Natural killer cell (primary cell): Measurements from ENCODE around the gene PUM1. TPM values are rescaled to one million over a fixed set of nuclear protein-coding genes. Genes with fewer than 3 reads are reported as not detected.
A peak's percentile ranks its signal among the peaks of the same experiment; 100 is the strongest.

Source experiments
- ATAC-seq, 3 donors: fragments of 150-1000 bp in 2 of 3; fragments of 200-7000 bp in 1 of 3; cut with Tn5 transposase; 1 replicate in 1 of 3; 2 replicates in 2 of 3; pipeline ENCODE4 v1.10.0; 2021; ENCODE audit warnings: mild to moderate bottlenecking in 2 of 3, moderate library complexity in 2 of 3
- DNase-seq, 2 donors: peaks; one replicate each; pipeline versions ENCODE4 v3.0.0 to v3.0.0-alpha.2; 2013 to 2021; ENCODE audit warnings: mixed read lengths in 1 of 2
- H3K27ac ChIP-seq: one replicate; pipeline ENCODE4 v1.5.1; 2013; ENCODE audit warnings: mild to moderate bottlenecking, low read length
- H3K27me3 ChIP-seq: one replicate; pipeline ENCODE4 v1.6.1; 2013; ENCODE audit warnings: low read length; ENCODE audit not compliant: control insufficient read depth, insufficient read depth
- H3K36me3 ChIP-seq: one replicate; pipeline ENCODE4 v1.6.1; 2013; ENCODE audit warnings: low read length; ENCODE audit not compliant: control insufficient read depth, insufficient read depth
- H3K4me1 ChIP-seq: one replicate; pipeline ENCODE4 v1.6.1; 2013; ENCODE audit warnings: low read length; ENCODE audit not compliant: control insufficient read depth, insufficient read depth
- H3K4me3 ChIP-seq: one replicate; pipeline ENCODE4 v1.5.1; 2013; ENCODE audit warnings: low read length
- H3K9me3 ChIP-seq: one replicate; pipeline ENCODE4 v1.6.1; 2013; ENCODE audit warnings: low read length; ENCODE audit not compliant: control insufficient read depth, insufficient read depth
- H3K27ac Mint-ChIP-seq, 2 donors: one replicate each; pipeline ENCODE4 v1.8.0; 2022; ENCODE audit warnings: mild to moderate bottlenecking in 2 of 2, mixed read lengths in 2 of 2, moderate library complexity in 1 of 2
- H3K27me3 Mint-ChIP-seq, 2 donors: one replicate each; pipeline ENCODE4 v1.8.0; 2022; ENCODE audit warnings: low read depth in 2 of 2, mixed read lengths in 2 of 2
- H3K36me3 Mint-ChIP-seq: one replicate; pipeline ENCODE4 v1.8.0; 2022; ENCODE audit warnings: mixed read lengths
- H3K4me1 Mint-ChIP-seq, 2 donors: one replicate each; pipeline ENCODE4 v1.8.0; 2022; ENCODE audit warnings: mixed read lengths in 2 of 2
- H3K4me3 Mint-ChIP-seq: one replicate; pipeline ENCODE4 v1.8.0; 2022; ENCODE audit warnings: mild to moderate bottlenecking, moderate library complexity, mixed read lengths
- H3K9me3 Mint-ChIP-seq, 2 donors: one replicate each; pipeline ENCODE4 v1.8.0; 2022; ENCODE audit warnings: mixed read lengths in 2 of 2
- WGBS: methylation state at CpG from one replicate; pipeline ENCODE4 v1.1.7; 2013; ENCODE audit warnings: missing lambda C conversion rate; ENCODE audit not compliant: insufficient coverage; 5-methylcytosine and 5-hydroxymethylcytosine counted together
- intact Hi-C: fragments of 100-400 bp; cut with micrococcal nuclease; formaldehyde crosslinking; loops from one replicate; pipeline ENCODE4 v1.14.2; 2022
- total RNA-seq, 4 donors: library from RNA; stranded (reverse); fragments of 120-200 nt in 1 of 4; gene quantifications; one replicate each; pipeline versions ENCODE4 v1.2.3 to v1.2.4, GENCODE V29; 2013 to 2022
- TF ChIP-seq, protein P1 (sequence below): fragments of 200-600 bp; IDR thresholded peaks from one replicate; pipeline ENCODE4 v1.8.0; 2022; ENCODE audit warnings: antibody characterized with exemption

The PUM1 gene
- total RNA-seq, 3 donors from 2014 or later (not counting 1 experiment from before 2014, with no cell fraction given), result 193 to 209 (median 202) TPM

DNA sequence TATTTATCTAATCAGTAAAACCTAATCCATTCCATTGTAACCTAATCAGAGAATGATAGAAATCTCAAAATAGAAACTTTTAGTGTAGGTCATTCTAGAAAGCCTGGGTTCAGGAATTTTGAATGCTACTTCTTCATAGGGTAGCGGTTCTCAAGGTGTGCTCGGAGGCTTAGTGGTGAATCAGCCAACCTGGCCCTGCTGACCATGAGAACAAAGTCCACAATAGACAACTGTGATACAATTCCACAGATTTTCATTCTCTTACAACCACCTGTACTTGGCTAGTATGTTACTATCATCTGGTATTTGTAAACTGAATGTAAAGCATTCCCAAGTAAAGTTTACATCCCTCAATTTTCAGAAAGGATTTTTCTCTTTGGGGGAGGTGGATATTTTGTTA lies 7.5 kb upstream of the PUM1 start:
- TF ChIP-seq, protein P1, sequence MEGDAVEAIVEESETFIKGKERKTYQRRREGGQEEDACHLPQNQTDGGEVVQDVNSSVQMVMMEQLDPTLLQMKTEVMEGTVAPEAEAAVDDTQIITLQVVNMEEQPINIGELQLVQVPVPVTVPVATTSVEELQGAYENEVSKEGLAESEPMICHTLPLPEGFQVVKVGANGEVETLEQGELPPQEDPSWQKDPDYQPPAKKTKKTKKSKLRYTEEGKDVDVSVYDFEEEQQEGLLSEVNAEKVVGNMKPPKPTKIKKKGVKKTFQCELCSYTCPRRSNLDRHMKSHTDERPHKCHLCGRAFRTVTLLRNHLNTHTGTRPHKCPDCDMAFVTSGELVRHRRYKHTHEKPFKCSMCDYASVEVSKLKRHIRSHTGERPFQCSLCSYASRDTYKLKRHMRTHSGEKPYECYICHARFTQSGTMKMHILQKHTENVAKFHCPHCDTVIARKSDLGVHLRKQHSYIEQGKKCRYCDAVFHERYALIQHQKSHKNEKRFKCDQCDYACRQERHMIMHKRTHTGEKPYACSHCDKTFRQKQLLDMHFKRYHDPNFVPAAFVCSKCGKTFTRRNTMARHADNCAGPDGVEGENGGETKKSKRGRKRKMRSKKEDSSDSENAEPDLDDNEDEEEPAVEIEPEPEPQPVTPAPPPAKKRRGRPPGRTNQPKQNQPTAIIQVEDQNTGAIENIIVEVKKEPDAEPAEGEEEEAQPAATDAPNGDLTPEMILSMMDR, result no peak
- H3K27me3 Mint-ChIP-seq, result no peaks in the 10 kb centered on the region
- Histone ChIP-seq H3K36me3 (no peaks in the 10 kb centered on the region), H3K27ac (no peak overlapping the region), H3K4me1 (no peaks in the 10 kb centered on the region), H3K27me3 (no peaks in the 10 kb centered on the region), H3K4me3 (no peak overlapping the region), H3K9me3 (no peaks in the 10 kb centered on the region)
- no peak overlapping the region for H3K4me3 Mint-ChIP-seq
- 100% methylated on average over 2 of the region's 2 CpGs for WGBS
- H3K36me3 Mint-ChIP-seq, result no peaks in the 10 kb centered on the region
- H3K9me3 Mint-ChIP-seq, result no peaks in the 10 kb centered on the region
- DNase-seq, result no peak
- no peak for ATAC-seq
- no peak overlapping the region for H3K27ac Mint-ChIP-seq
- no peaks in the 10 kb centered on the region for H3K4me1 Mint-ChIP-seq
- intact Hi-C loops, result no loop called here

GRCh38 chr1:31072304-31072746 lies 6.8 kb upstream of the PUM1 start:
- Mint-ChIP-seq H3K27me3 (no peaks in the 10 kb centered on the region), H3K36me3 (no peaks in the 10 kb centered on the region), H3K4me3 (no peak overlapping the region), H3K4me1 (no peaks in the 10 kb centered on the region), H3K9me3 (no peaks in the 10 kb centered on the region), H3K27ac (no peak overlapping the region)
- Histone ChIP-seq H3K27ac (no peak overlapping the region), H3K4me1 (no peaks in the 10 kb centered on the region), H3K27me3 (no peaks in the 10 kb centered on the region), H3K36me3 (no peaks in the 10 kb centered on the region), H3K4me3 (no peak overlapping the region), H3K9me3 (no peaks in the 10 kb centered on the region)
- TF ChIP-seq, protein P1, result no peak
- 72% methylated on average over 4 of the region's 4 CpGs for WGBS
- ATAC-seq (no peak), DNase-seq (no peak)
- intact Hi-C loops, result no loop called here

DNA sequence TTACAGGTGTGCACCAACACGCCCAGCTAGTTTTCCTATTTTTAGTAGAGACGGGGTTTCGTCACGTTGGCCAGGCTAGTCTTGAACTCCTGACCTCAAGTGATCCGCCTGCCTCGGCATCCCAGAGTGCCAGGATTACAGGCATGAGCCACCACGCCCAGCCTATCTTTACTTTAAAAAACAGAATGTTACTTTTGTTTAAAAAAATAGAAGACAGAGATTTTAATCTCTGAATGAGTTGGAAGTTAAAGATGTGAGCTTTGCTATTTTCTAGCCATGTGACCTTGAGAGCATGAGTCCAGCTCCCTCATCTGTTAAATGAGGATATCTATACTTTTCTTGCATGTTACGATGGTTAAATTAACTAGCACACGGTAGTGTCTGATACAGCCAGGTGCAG lies 3.9 kb upstream of the PUM1 start:
- H3K4me1 Mint-ChIP-seq, result peaks cover 12 to 21% of the 10 kb centered on the region in 2 donors
- peaks cover 5% of the 10 kb centered on the region for H3K4me1 ChIP-seq
- WGBS, result 89% methylated on average over 8 of the region's 9 CpGs
- TF ChIP-seq, protein P1, result no peak
- DNase-seq, result no peak
- no peaks in the 10 kb centered on the region for H3K36me3 Mint-ChIP-seq
- no peak overlapping the region for H3K4me3 ChIP-seq
- no peaks in the 10 kb centered on the region for H3K9me3 Mint-ChIP-seq
- no peak for ATAC-seq
- H3K27me3 Mint-ChIP-seq, result no peaks in the 10 kb centered on the region
- no peak overlapping the region for H3K4me3 Mint-ChIP-seq
- no peak overlapping the region for H3K27ac Mint-ChIP-seq
- intact Hi-C loops, result loop anchor here (5.0 to 10.0 kb wide), 3 partner anchors 55 to 228 kb away; partner anchors contain the start of genes SNRNP40 and ZCCHC17
- no peaks in the 10 kb centered on the region for H3K9me3 ChIP-seq
- H3K27me3 ChIP-seq, result no peaks in the 10 kb centered on the region
- H3K27ac ChIP-seq, result no peak overlapping the region
- H3K36me3 ChIP-seq, result no peaks in the 10 kb centered on the region

GRCh38 chr1:31064718-31065309 lies 703 bp downstream of the PUM1 start:
- DNase-seq, result peak in 1 of 2 donors; percentile 43
- peaks cover 45 to 47% of the 10 kb centered on the region in 2 donors for H3K4me1 Mint-ChIP-seq
- intact Hi-C loops, result loop anchor here (5.0 to 10.0 kb wide), 3 partner anchors 50 to 232 kb away; partner anchors contain the start of genes SNRNP40 and ZCCHC17
- Histone ChIP-seq H3K9me3 (no peaks in the 10 kb centered on the region), H3K27me3 (no peaks in the 10 kb centered on the region), H3K27ac (peak overlapping the region; percentile 80), H3K4me3 (peak overlapping the region; percentile 55), H3K36me3 (no peaks in the 10 kb centered on the region), H3K4me1 (peaks cover 20% of the 10 kb centered on the region)
- peak overlapping the region; percentile 95 for H3K4me3 Mint-ChIP-seq
- H3K9me3 Mint-ChIP-seq, result no peaks in the 10 kb centered on the region
- H3K27ac Mint-ChIP-seq, result peak overlapping the region; percentile 96 to 98
- TF ChIP-seq, protein P1, result no peak
- no peaks in the 10 kb centered on the region for H3K36me3 Mint-ChIP-seq
- peak in 2 of 3 donors; percentile 0 to 2 for ATAC-seq
- no peaks in the 10 kb centered on the region for H3K27me3 Mint-ChIP-seq
- WGBS, result 0% methylated on average over 17 of the region's 19 CpGs
